ENCODE data around the gene PDZD7. TPM values are rescaled to one million over a fixed set of nuclear protein-coding genes. Genes with fewer than 3 reads are reported as not detected.

PDZD7 gene
- total RNA-seq, 4 donors from 2014 or later: under 0.01 to 0.75 (median 0.39) TPM

GRCh38 chr10:100962351-100963080, 68.4 kb downstream of the PDZD7 start:
- intact Hi-C loops (cut with DNase I): loop anchor here (10.0 kb wide), 1 partner anchor 52 kb away; no protein-coding TSS in a partner anchor

DNA sequence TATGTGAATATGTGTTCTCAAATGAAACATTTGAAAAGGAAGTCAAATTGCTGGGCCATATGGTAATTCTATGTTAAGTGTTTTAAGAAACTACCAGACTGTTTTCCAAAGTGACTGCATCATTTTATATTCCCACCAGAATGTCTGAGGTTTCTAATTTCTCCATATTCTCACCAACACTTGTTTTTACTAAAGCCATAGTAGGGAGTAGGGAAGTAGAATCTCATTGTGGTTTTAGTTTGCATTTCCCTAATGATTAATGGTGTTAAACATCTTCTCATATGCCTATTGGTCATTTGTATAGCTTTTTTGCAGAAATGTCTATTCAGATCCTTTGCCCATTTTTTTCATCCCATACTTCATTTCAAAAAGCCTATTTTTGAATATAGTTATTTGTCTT, 70.7 kb downstream of the PDZD7 start:
- Histone ChIP-seq H3K4me3 (no peak overlapping the region), H3K36me3 (peaks cover 40 to 96% (median 72%) of the 10 kb centered on the region in 4 donors), H3K9me3 (no peaks in the 10 kb centered on the region), H3K27me3 (no peaks in the 10 kb centered on the region), H3K27ac (replicated peaks in 1 of 4) (no peak overlapping the region), H3K4me1 (no peaks in the 10 kb centered on the region)
- TF ChIP-seq POLR2A (IDR thresholded peaks at IDR 0.05; ENCODE audit: low read depth) (no peak), CTCF (IDR thresholded peaks at IDR 0.05) (no peak), POLR2AphosphoS5 (IDR thresholded peaks at IDR 0.05) (no peak), EP300 (IDR thresholded peaks at IDR 0.05) (no peak)
- no peak for DNase-seq (ENCODE audit: extremely low spot score)
- intact Hi-C loops (cut with DNase I): loop anchor here (10.0 kb wide), 1 partner anchor 55 kb away; no protein-coding TSS in a partner anchor

More at GRCh38 chr10:100962351-100963080, 68.4 kb downstream of the PDZD7 start:
- Histone ChIP-seq H3K4me1 (no peaks in the 10 kb centered on the region), H3K9me3 (no peaks in the 10 kb centered on the region), H3K27ac (replicated peaks in 1 of 4) (no peak overlapping the region), H3K4me3 (no peak overlapping the region), H3K27me3 (no peaks in the 10 kb centered on the region), H3K36me3 (peaks cover 21 to 87% (median 62%) of the 10 kb centered on the region in 4 donors)
- TF ChIP-seq POLR2A (IDR thresholded peaks at IDR 0.05; ENCODE audit: low read depth): no peak
- no peak for TF ChIP-seq EP300 (IDR thresholded peaks at IDR 0.05)
- TF ChIP-seq CTCF (IDR thresholded peaks at IDR 0.05): no peak
- TF ChIP-seq POLR2AphosphoS5 (IDR thresholded peaks at IDR 0.05): no peak
- 75% methylated on average over 4 of the region's 4 CpGs for WGBS
- no peak for DNase-seq (ENCODE audit: extremely low spot score)

Small RNA genes lying within 50 kb of the gene (small RNA-seq; reads per million reads assigned to genes)
- gene MIR608: 0 reads per million in 3 donors

Other genes starting within 250 kb of the PDZD7 start
- 10 to 100 TPM; 19.1 to 34.1 (median 20.8) TPM for gene SLF2, start 118.2 kb downstream of the PDZD7 start, total RNA-seq
- 1 to 10 TPM in 3 of 4 donors, under 1 TPM in 1; 0.66 to 2.5 (median 1.4) TPM for gene SEMA4G, start 61.6 kb downstream of the PDZD7 start, total RNA-seq
- 10 to 100 TPM; 54.4 to 98.8 (median 82.4) TPM for gene MRPL43, start 43.6 kb downstream of the PDZD7 start, total RNA-seq
- 10 to 100 TPM in 2 of 4 donors, 1 to 10 TPM in 2; 3.7 to 11.1 (median 9.0) TPM for gene TWNK, start 43.6 kb downstream of the PDZD7 start, total RNA-seq
- gene LZTS2, start 31.3 kb downstream of the PDZD7 start, total RNA-seq: 100 to 1,000 TPM in 3 of 4 donors, 10 to 100 TPM in 1; 90.5 to 209 (median 162) TPM
- 10 to 100 TPM; 40.9 to 95.5 (median 76.1) TPM for gene SFXN3, start 105 bp upstream of the PDZD7 start, total RNA-seq
- 1 to 10 TPM; 1.0 to 4.0 (median 2.6) TPM for gene KAZALD1, start 30.9 kb upstream of the PDZD7 start, total RNA-seq
- not detected for gene TLX1, start 100.2 kb upstream of the PDZD7 start, total RNA-seq
- not detected for gene LBX1, start 198.3 kb upstream of the PDZD7 start, total RNA-seq

Data from esophagus muscularis mucosa (tissue), 4 donors.